Sigmoid colon (tissue), 7 donors: ENCODE measurements around the gene PLEKHO2. TPM values are rescaled to one million over a fixed set of nuclear protein-coding genes. Genes with fewer than 3 reads are reported as not detected.

Source experiments
- DNase-seq: peaks from one replicate; pipeline ENCODE4 v3.0.0-alpha.2; 2019
- H3K27ac ChIP-seq, 4 donors: fragments of 200-600 bp; sonication (generic); one replicate each; pipeline ENCODE4 v1.5.1; 2016 to 2019; ENCODE audit warnings: mild to moderate bottlenecking in 1 of 4
- H3K27me3 ChIP-seq, 3 donors: fragments of 200-600 bp; sonication (generic); one replicate each; pipeline ENCODE4 v1.5.1; 2019; ENCODE audit warnings: mild to moderate bottlenecking in 1 of 3
- H3K36me3 ChIP-seq, 4 donors: fragments of 200-600 bp; sonication (generic); one replicate each; pipeline ENCODE4 v1.5.1; 2016 to 2019
- H3K4me1 ChIP-seq, 4 donors: fragments of 200-600 bp; sonication (generic); one replicate each; pipeline ENCODE4 v1.5.1; 2017 to 2019
- H3K4me3 ChIP-seq, 4 donors: fragments of 200-600 bp; sonication (generic); one replicate each; pipeline ENCODE4 v1.5.1; 2017 to 2019; ENCODE audit warnings: mild to moderate bottlenecking in 2 of 4, moderate library complexity in 1 of 4
- H3K9me3 ChIP-seq, 4 donors: fragments of 200-600 bp in 3 of 4; sonication (generic) in 3 of 4; one replicate each; pipeline versions ENCODE4 v1.5.1 to v1.6.1; 2013 to 2019
- CTCF ChIP-seq, 4 experiments: fragments of 450-650 bp in 3 of 4; fragments of 200-600 bp in 1 of 4; IDR thresholded peaks; one replicate each; pipeline ENCODE4 v1.5.1; 2016 to 2019; ENCODE audit warnings: antibody characterized with exemption in 4 of 4, mild to moderate bottlenecking in 3 of 4, moderate library complexity in 2 of 4
- EP300 ChIP-seq, 4 donors: sonication (generic); formaldehyde crosslinking; IDR thresholded peaks; one replicate each; pipeline ENCODE4 v1.6.1; 2017; ENCODE audit warnings: antibody characterized with exemption in 4 of 4
- POLR2A ChIP-seq, 2 donors: fragments of 450-650 bp; IDR thresholded peaks; one replicate each; pipeline ENCODE4 v1.6.1; 2016; ENCODE audit warnings: antibody characterized with exemption in 2 of 2, mild to moderate bottlenecking in 2 of 2, moderate library complexity in 2 of 2
- POLR2AphosphoS5 ChIP-seq, 4 donors: sonication (generic); formaldehyde crosslinking; IDR thresholded peaks; one replicate each; pipeline ENCODE4 v1.6.1; 2017; ENCODE audit warnings: antibody characterized with exemption in 4 of 4
- WGBS, 2 donors: extraction: QIAGEN DNeasy Blood & Tissue Kit; methylation state at CpG; one replicate each; pipeline ENCODE4 v1.1.7; 2013; 5-methylcytosine and 5-hydroxymethylcytosine counted together
- intact Hi-C: fragments of 100-400 bp; cut with DNase I; formaldehyde crosslinking; loops from one replicate; pipeline ENCODE4 v1.15.1; 2023
- polyA plus RNA-seq, 3 donors: library from polyadenylated mRNA; stranded (reverse); fragments of 200-250 nt; gene quantifications; one replicate each; pipeline ENCODE4 v1.2.3, GENCODE V29; 2013
- total RNA-seq, 4 donors: library from RNA; depleted of rRNA; stranded (reverse); fragments of >200 nt; gene quantifications; one replicate each; pipeline ENCODE4 v1.1.0, GENCODE V29; 2016
- donor health status: healthy with polysubstance abuse.
- donor health status: Bipolar disorder and iron deficiency.
- donor health status: healthy.

Gene PLEKHO2
- total and polyA plus RNA-seq, 7 donors: 11.4 to 43.4 (median 20.1) TPM

GRCh38 chr15:64861331-64861730, 19.6 kb downstream of the PLEKHO2 start:
- peak overlapping the region in 2 of 4 donors; percentile 4 to 29 for H3K27ac ChIP-seq
- H3K4me3 ChIP-seq: no peak overlapping the region
- intact Hi-C loops: no loop called here
- WGBS, 2 donors: 94 to 96% methylated on average over 11 of the region's 11 CpGs
- DNase-seq: no peak
- peaks cover 21 to 65% (median 33%) of the 10 kb centered on the region in 4 donors for H3K36me3 ChIP-seq
- H3K27me3 ChIP-seq: no peaks in the 10 kb centered on the region
- H3K9me3 ChIP-seq: no peaks in the 10 kb centered on the region
- TF ChIP-seq CTCF (IDR thresholded peaks at IDR 0.05) (no peak), POLR2A (IDR thresholded peaks at IDR 0.05) (no peak), EP300 (IDR thresholded peaks at IDR 0.05) (no peak), POLR2AphosphoS5 (IDR thresholded peaks at IDR 0.05) (no peak)
- H3K4me1 ChIP-seq: peaks cover 0 to 58% (median 44%) of the 10 kb centered on the region in 4 donors

- 91 to 99% methylated on average over 4 of the region's 4 CpGs for WGBS, 2 donors
- no peak for DNase-seq
- Histone ChIP-seq H3K4me3 (no peak overlapping the region), H3K27ac (peak overlapping the region in 1 of 4 donors; percentile 1), H3K27me3 (no peaks in the 10 kb centered on the region), H3K9me3 (no peaks in the 10 kb centered on the region), H3K36me3 (peaks cover 21 to 65% (median 33%) of the 10 kb centered on the region in 4 donors), H3K4me1 (peaks cover 0 to 58% (median 44%) of the 10 kb centered on the region in 4 donors)
- TF ChIP-seq EP300 (IDR thresholded peaks at IDR 0.05) (no peak), POLR2A (IDR thresholded peaks at IDR 0.05) (no peak), CTCF (IDR thresholded peaks at IDR 0.05) (no peak), POLR2AphosphoS5 (IDR thresholded peaks at IDR 0.05) (no peak)
- intact Hi-C loops: no loop called here
Observed at GRCh38 chr15:64861960-64862359, 20.2 kb downstream of the PLEKHO2 start.

- intact Hi-C loops: no loop called here
- DNase-seq: no peak
- TF ChIP-seq POLR2A (IDR thresholded peaks at IDR 0.05) (no peak), POLR2AphosphoS5 (IDR thresholded peaks at IDR 0.05) (no peak), EP300 (IDR thresholded peaks at IDR 0.05) (no peak), CTCF (IDR thresholded peaks at IDR 0.05) (no peak)
- peaks cover 0 to 58% (median 44%) of the 10 kb centered on the region in 4 donors for H3K4me1 ChIP-seq
- no peak overlapping the region for H3K4me3 ChIP-seq
- WGBS, 2 donors: 98 to 100% methylated on average over 1 of the region's 1 CpG
- peaks cover 21 to 65% (median 33%) of the 10 kb centered on the region in 4 donors for H3K36me3 ChIP-seq
- H3K27ac ChIP-seq: peak overlapping the region in 1 of 4 donors; percentile 1
- no peaks in the 10 kb centered on the region for H3K9me3 ChIP-seq
- H3K27me3 ChIP-seq: no peaks in the 10 kb centered on the region
Observed at GRCh38 chr15:64862408-64862807, 20.7 kb downstream of the PLEKHO2 start.

- TF ChIP-seq POLR2AphosphoS5 (IDR thresholded peaks at IDR 0.05): no peak
- Histone ChIP-seq H3K36me3 (peaks cover 21 to 65% (median 33%) of the 10 kb centered on the region in 4 donors), H3K4me1 (peaks cover 0 to 48% (median 34%) of the 10 kb centered on the region in 4 donors), H3K27ac (peak overlapping the region in 3 of 4 donors; percentile 46 to 71 (median 52)), H3K27me3 (no peaks in the 10 kb centered on the region), H3K4me3 (no peak overlapping the region), H3K9me3 (no peaks in the 10 kb centered on the region)
- no peak for DNase-seq
- intact Hi-C loops: no loop called here
- 76 to 85% methylated on average over 1 of the region's 1 CpG for WGBS, 2 donors
Observed at GRCh38 chr15:64864068-64864467, 22.4 kb downstream of the PLEKHO2 start.

GRCh38 chr15:64865126-64865997, 23.6 kb downstream of the PLEKHO2 start:
- Histone ChIP-seq H3K27me3 (no peaks in the 10 kb centered on the region), H3K9me3 (no peaks in the 10 kb centered on the region), H3K4me1 (peaks cover 0 to 42% (median 26%) of the 10 kb centered on the region in 4 donors), H3K4me3 (no peak overlapping the region), H3K27ac (peak overlapping the region; percentile 52 to 71 (median 58)), H3K36me3 (peaks cover 19 to 53% (median 27%) of the 10 kb centered on the region in 4 donors)
- TF ChIP-seq CTCF (IDR thresholded peaks at IDR 0.05) (no peak), POLR2AphosphoS5 (IDR thresholded peaks at IDR 0.05) (no peak), POLR2A (IDR thresholded peaks at IDR 0.05) (no peak), EP300 (IDR thresholded peaks at IDR 0.05) (no peak)
- WGBS, 2 donors: 82 to 87% methylated on average over 12 of the region's 12 CpGs
- intact Hi-C loops: no loop called here
- no peak for DNase-seq
